Right atrium auricular region (tissue), 2 donors: ENCODE data around the gene ZNF236. TPM values are rescaled to one million over a fixed set of nuclear protein-coding genes. Genes with fewer than 3 reads are reported as not detected.

ENCODE experiments used
- DNase-seq: peaks from one replicate; pipeline ENCODE4 v3.0.0-alpha.2; 2019; ENCODE audit warnings: low spot score
- H3K27ac ChIP-seq, 2 donors: fragments of 200-600 bp; sonication (generic); 1 replicate in 1 of 2; 2 replicates in 1 of 2; pipeline ENCODE4 v1.5.1; 2016 to 2019
- H3K27me3 ChIP-seq, 2 donors: fragments of 200-600 bp; sonication (generic); one replicate each; pipeline versions ENCODE4 v1.5.1 to v1.6.0; 2017 to 2019
- H3K36me3 ChIP-seq: fragments of 200-600 bp; sonication (generic); one replicate; pipeline ENCODE4 v1.5.1; 2016
- H3K4me1 ChIP-seq, 2 donors: fragments of 200-600 bp; sonication (generic); one replicate each; pipeline versions ENCODE4 v1.5.1 to v1.6.0; 2017 to 2019
- H3K4me3 ChIP-seq, 2 donors: fragments of 200-600 bp; sonication (generic); 1 replicate in 1 of 2; 2 replicates in 1 of 2; pipeline ENCODE4 v1.5.1; 2017 to 2019; ENCODE audit warnings: mild to moderate bottlenecking in 1 of 2, moderate library complexity in 1 of 2
- H3K9me3 ChIP-seq, 2 donors: fragments of 200-600 bp; sonication (generic); one replicate each; pipeline ENCODE4 v1.5.1; 2019
- CTCF ChIP-seq, 2 donors: fragments of 200-600 bp; sonication (generic); IDR thresholded peaks; one replicate each; pipeline ENCODE4 v1.5.1; 2019; ENCODE audit warnings: antibody characterized with exemption in 2 of 2
- total RNA-seq, 2 donors: library from RNA; depleted of rRNA; stranded (reverse); fragments of >200 nt; gene quantifications; one replicate each; pipeline ENCODE4 v1.1.0, GENCODE V29; 2016

Gene ZNF236
- total RNA-seq, 2 donors from 2014 or later = 11.0 to 12.7 TPM

GRCh38 chr18:76970770-76971559 is 148.6 kb downstream of the ZNF236 start:
- no peak for DNase-seq
- Histone ChIP-seq H3K4me3 (no peak overlapping the region), H3K27ac (no peak overlapping the region), H3K9me3 (no peaks in the 10 kb centered on the region), H3K36me3 (peaks cover 10% of the 10 kb centered on the region), H3K4me1 (no peaks in the 10 kb centered on the region), H3K27me3 (no peaks in the 10 kb centered on the region)
- TF ChIP-seq CTCF (IDR thresholded peaks at IDR 0.05) = no peak

GRCh38 chr18:76972241-76972640 is 149.9 kb downstream of the ZNF236 start:
- Histone ChIP-seq H3K27ac (no peak overlapping the region), H3K27me3 (no peaks in the 10 kb centered on the region), H3K36me3 (peaks cover 10% of the 10 kb centered on the region), H3K4me1 (peaks cover 0 to 1% of the 10 kb centered on the region in 2 donors), H3K9me3 (no peaks in the 10 kb centered on the region), H3K4me3 (no peak overlapping the region)
- TF ChIP-seq CTCF (IDR thresholded peaks at IDR 0.05) = no peak
- no peak for DNase-seq

GRCh38 chr18:76972846-76973519 is 150.6 kb downstream of the ZNF236 start:
- H3K27ac ChIP-seq = no peak overlapping the region

GRCh38 chr18:76973520-76974266 is 151.3 kb downstream of the ZNF236 start:
- DNase-seq = no peak
- Histone ChIP-seq H3K27me3 (no peaks in the 10 kb centered on the region), H3K4me1 (peaks cover 0 to 12% of the 10 kb centered on the region in 2 donors), H3K4me3 (no peak overlapping the region), H3K27ac (no peak overlapping the region), H3K9me3 (no peaks in the 10 kb centered on the region), H3K36me3 (peaks cover 6% of the 10 kb centered on the region)
- TF ChIP-seq CTCF (IDR thresholded peaks at IDR 0.05) = no peak

More at GRCh38 chr18:76972846-76973519, 150.6 kb downstream of the ZNF236 start:
- Histone ChIP-seq H3K27me3 (no peaks in the 10 kb centered on the region), H3K9me3 (no peaks in the 10 kb centered on the region), H3K36me3 (peaks cover 10% of the 10 kb centered on the region), H3K4me1 (peaks cover 0 to 9% of the 10 kb centered on the region in 2 donors), H3K4me3 (no peak overlapping the region)
- TF ChIP-seq CTCF (IDR thresholded peaks at IDR 0.05) = no peak
- peak; percentile 56 for DNase-seq

- Histone ChIP-seq H3K4me1 (peaks cover 0 to 12% of the 10 kb centered on the region in 2 donors), H3K27me3 (no peaks in the 10 kb centered on the region), H3K36me3 (no peaks in the 10 kb centered on the region), H3K9me3 (no peaks in the 10 kb centered on the region), H3K4me3 (no peak overlapping the region), H3K27ac (no peak overlapping the region)
- no peak for DNase-seq
- no peak for TF ChIP-seq CTCF (IDR thresholded peaks at IDR 0.05)
These were observed 152.0 kb downstream of the ZNF236 start for GRCh38 chr18:76974386-76974785.
